Transverse colon (tissue), 3 donors: ENCODE data around the gene NR5A2.

Experiments
- POLR2A ChIP-seq: fragments of 450-650 bp; IDR thresholded peaks from one replicate; pipeline ENCODE4 v1.6.1; 2016; ENCODE audit warnings: antibody characterized with exemption, mild to moderate bottlenecking, moderate library complexity
- TF ChIP-seq, protein P1 (sequence below), 5 experiments: fragments of 200-600 bp in 3 of 5; fragments of 450-650 bp in 2 of 5; sonication (generic) in 3 of 5; IDR thresholded peaks; 1 replicate in 2 of 5; 2 replicates in 3 of 5; pipeline ENCODE4 v1.5.1; 2016 to 2017; ENCODE audit warnings: antibody characterized with exemption in 5 of 5, inconsistent platforms in 3 of 5, mild to moderate bottlenecking in 2 of 5, moderate library complexity in 1 of 5

DNA sequence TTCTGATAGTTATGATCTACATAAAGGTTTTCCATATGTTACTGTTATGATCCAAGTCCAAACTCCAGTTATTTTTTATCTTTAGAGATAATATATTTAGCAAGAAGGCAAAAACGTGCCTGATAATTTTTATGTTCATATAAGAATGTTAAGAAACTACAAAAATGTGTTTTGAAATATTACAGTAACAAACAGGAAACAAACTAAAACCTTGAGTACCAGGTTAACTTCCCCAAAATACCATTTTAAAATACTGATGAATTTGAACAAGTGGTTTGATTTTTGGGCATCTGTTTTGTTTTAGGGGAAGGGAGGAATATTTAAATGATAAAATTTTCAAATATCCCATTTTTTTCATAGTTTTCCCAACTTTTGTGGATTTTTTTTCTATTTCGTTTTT is 124.8 kb downstream of the NR5A2 start:
- TF ChIP-seq, protein P1, sequence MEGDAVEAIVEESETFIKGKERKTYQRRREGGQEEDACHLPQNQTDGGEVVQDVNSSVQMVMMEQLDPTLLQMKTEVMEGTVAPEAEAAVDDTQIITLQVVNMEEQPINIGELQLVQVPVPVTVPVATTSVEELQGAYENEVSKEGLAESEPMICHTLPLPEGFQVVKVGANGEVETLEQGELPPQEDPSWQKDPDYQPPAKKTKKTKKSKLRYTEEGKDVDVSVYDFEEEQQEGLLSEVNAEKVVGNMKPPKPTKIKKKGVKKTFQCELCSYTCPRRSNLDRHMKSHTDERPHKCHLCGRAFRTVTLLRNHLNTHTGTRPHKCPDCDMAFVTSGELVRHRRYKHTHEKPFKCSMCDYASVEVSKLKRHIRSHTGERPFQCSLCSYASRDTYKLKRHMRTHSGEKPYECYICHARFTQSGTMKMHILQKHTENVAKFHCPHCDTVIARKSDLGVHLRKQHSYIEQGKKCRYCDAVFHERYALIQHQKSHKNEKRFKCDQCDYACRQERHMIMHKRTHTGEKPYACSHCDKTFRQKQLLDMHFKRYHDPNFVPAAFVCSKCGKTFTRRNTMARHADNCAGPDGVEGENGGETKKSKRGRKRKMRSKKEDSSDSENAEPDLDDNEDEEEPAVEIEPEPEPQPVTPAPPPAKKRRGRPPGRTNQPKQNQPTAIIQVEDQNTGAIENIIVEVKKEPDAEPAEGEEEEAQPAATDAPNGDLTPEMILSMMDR (IDR thresholded peaks at IDR 0.05), result no peak
- TF ChIP-seq POLR2A, result no peak
